Neural progenitor cell (in vitro differentiated cells): ENCODE data around the gene VCAN. TPM values are rescaled to one million over a fixed set of nuclear protein-coding genes. Genes with fewer than 3 reads are reported as not detected.

Experiments
- DNase-seq: peaks from one replicate; pipeline ENCODE4 v3.0.0-alpha.2; 2016; ENCODE audit warnings: low spot score
- H2AFZ ChIP-seq: fragments of 200-600 bp; sonication (generic); replicated peaks from 2 replicates; pipeline ENCODE4 v1.6.1; 2016; ENCODE audit warnings: antibody characterized with exemption
- H3F3A ChIP-seq: fragments of 200-600 bp; sonication (generic); 2 replicates; pipeline ENCODE4 v1.6.1; 2016; ENCODE audit warnings: antibody characterized with exemption, low read depth
- H3K27ac ChIP-seq: fragments of 200-600 bp; sonication (generic); 2 replicates; pipeline ENCODE4 v1.5.1; 2016; ENCODE audit warnings: mild to moderate bottlenecking
- H3K27me3 ChIP-seq: fragments of 200-600 bp; sonication (generic); 2 replicates; pipeline ENCODE4 v1.6.1; 2016; ENCODE audit warnings: mild to moderate bottlenecking, moderate library complexity
- H3K36me3 ChIP-seq: fragments of 200-600 bp; sonication (generic); 2 replicates; pipeline ENCODE4 v1.5.1; 2016
- H3K4me1 ChIP-seq: fragments of 200-600 bp; sonication (generic); 2 replicates; pipeline ENCODE4 v1.6.1; 2016; ENCODE audit warnings: mixed run types
- H3K4me2 ChIP-seq: fragments of 200-600 bp; sonication (generic); 2 replicates; pipeline ENCODE4 v1.6.1; 2016
- H3K4me3 ChIP-seq: fragments of 200-600 bp; sonication (generic); 2 replicates; pipeline ENCODE4 v1.5.1; 2016
- H3K79me2 ChIP-seq: fragments of 200-600 bp; sonication (generic); 2 replicates; pipeline ENCODE4 v1.6.1; 2016; ENCODE audit warnings: low read depth
- H3K9ac ChIP-seq: fragments of 200-600 bp; sonication (generic); 2 replicates; pipeline ENCODE4 v1.6.1; 2016
- H3K9me3 ChIP-seq: fragments of 200-600 bp; sonication (generic); 2 replicates; pipeline ENCODE4 v1.5.1; 2016; ENCODE audit warnings: low read depth
- H4K20me1 ChIP-seq: fragments of 200-600 bp; sonication (generic); 2 replicates; pipeline ENCODE4 v1.6.1; 2016; ENCODE audit warnings: low read depth
- H3K27ac Mint-ChIP-seq: 3 replicates; pipeline ENCODE4 v1.8.0; 2021; ENCODE audit warnings: mixed read lengths
- H3K27me3 Mint-ChIP-seq: 2 replicates; pipeline ENCODE4 v1.8.0; 2022; ENCODE audit warnings: low read depth, mild to moderate bottlenecking, inconsistent platforms, moderate library complexity, mixed read lengths; ENCODE audit not compliant: insufficient read depth
- H3K36me3 Mint-ChIP-seq: 3 replicates; pipeline ENCODE4 v1.8.0; 2021; ENCODE audit warnings: mixed read lengths
- H3K4me1 Mint-ChIP-seq: 3 replicates; pipeline ENCODE4 v1.8.0; 2021; ENCODE audit warnings: mixed read lengths
- H3K4me3 Mint-ChIP-seq: 3 replicates; pipeline ENCODE4 v1.8.0; 2021; ENCODE audit warnings: mild to moderate bottlenecking, moderate library complexity, mixed read lengths
- H3K9me3 Mint-ChIP-seq: 3 replicates; pipeline ENCODE4 v1.8.0; 2020; ENCODE audit warnings: mixed read lengths
- EZH2 ChIP-seq: fragments of 200-600 bp; sonication (generic); IDR thresholded peaks from 2 replicates; pipeline ENCODE4 v1.6.1; 2017; ENCODE audit warnings: antibody characterized with exemption, mild to moderate bottlenecking, moderate library complexity
- EZH2phosphoT487 ChIP-seq: fragments of 200-600 bp; sonication (generic); IDR thresholded peaks from 2 replicates; pipeline ENCODE4 v1.6.1; 2017; ENCODE audit warnings: antibody characterized with exemption
- total RNA-seq: library from RNA; depleted of rRNA; stranded (reverse); fragments of >200 nt; gene quantifications from 2 replicates; pipeline ENCODE4 v1.2.3, GENCODE V29; 2015; ENCODE audit warnings: low replicate concordance
- TF ChIP-seq, protein P1 (sequence below): fragments of 200-600 bp; sonication (generic); IDR thresholded peaks from 2 replicates; pipeline ENCODE4 v1.5.1; 2017; ENCODE audit warnings: antibody characterized with exemption, mild to moderate bottlenecking

The VCAN gene
- total RNA-seq, 1 donor from 2014 or later: 101 TPM

DNA sequence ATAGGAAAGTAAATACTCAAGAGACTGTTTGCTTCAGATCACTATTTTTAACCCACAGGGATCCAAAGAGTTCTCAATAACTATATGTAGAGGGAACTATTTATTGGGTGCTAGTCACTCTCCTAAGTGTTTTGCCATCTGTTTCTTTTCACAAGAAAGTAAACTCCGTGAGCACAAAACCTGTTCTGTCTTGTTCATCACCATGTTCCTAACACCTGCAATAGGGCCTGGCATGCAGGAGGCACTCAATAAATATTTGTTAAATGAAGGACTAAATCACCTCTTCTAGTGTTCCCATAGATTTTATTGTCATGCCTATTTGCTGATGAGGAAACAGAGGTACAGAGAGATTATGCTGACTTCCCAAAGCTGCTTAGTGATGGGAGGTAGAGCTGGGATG is 118.2 kb downstream of the VCAN start:
- H3K9me3 Mint-ChIP-seq: no peaks in the 10 kb centered on the region
- no peaks in the 10 kb centered on the region for H3K4me1 Mint-ChIP-seq
- H3K4me1 ChIP-seq: peaks cover 4% of the 10 kb centered on the region
- H3K27ac ChIP-seq: no peak overlapping the region
- H3K79me2 ChIP-seq: no peaks in the 10 kb centered on the region
- no peak overlapping the region for H3K4me3 ChIP-seq
- no peaks in the 10 kb centered on the region for H3K36me3 Mint-ChIP-seq
- TF ChIP-seq, protein P1, sequence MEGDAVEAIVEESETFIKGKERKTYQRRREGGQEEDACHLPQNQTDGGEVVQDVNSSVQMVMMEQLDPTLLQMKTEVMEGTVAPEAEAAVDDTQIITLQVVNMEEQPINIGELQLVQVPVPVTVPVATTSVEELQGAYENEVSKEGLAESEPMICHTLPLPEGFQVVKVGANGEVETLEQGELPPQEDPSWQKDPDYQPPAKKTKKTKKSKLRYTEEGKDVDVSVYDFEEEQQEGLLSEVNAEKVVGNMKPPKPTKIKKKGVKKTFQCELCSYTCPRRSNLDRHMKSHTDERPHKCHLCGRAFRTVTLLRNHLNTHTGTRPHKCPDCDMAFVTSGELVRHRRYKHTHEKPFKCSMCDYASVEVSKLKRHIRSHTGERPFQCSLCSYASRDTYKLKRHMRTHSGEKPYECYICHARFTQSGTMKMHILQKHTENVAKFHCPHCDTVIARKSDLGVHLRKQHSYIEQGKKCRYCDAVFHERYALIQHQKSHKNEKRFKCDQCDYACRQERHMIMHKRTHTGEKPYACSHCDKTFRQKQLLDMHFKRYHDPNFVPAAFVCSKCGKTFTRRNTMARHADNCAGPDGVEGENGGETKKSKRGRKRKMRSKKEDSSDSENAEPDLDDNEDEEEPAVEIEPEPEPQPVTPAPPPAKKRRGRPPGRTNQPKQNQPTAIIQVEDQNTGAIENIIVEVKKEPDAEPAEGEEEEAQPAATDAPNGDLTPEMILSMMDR: no peak
- no peak for TF ChIP-seq EZH2phosphoT487
- no peak overlapping the region for H3K4me2 ChIP-seq
- H3K36me3 ChIP-seq: no peaks in the 10 kb centered on the region
- H2AFZ ChIP-seq: no peak overlapping the region
- no peak overlapping the region for H3K27ac Mint-ChIP-seq
- no peak overlapping the region for H3K4me3 Mint-ChIP-seq
- no peak for DNase-seq
- H3K9ac ChIP-seq: no peak overlapping the region
- no peaks in the 10 kb centered on the region for H3K9me3 ChIP-seq
- no peaks in the 10 kb centered on the region for H3K27me3 ChIP-seq
- H3F3A ChIP-seq: no peaks in the 10 kb centered on the region
- H4K20me1 ChIP-seq: no peaks in the 10 kb centered on the region
- H3K27me3 Mint-ChIP-seq: no peaks in the 10 kb centered on the region

GRCh38 chr5:83590966-83591365 is 119.4 kb downstream of the VCAN start:
- Histone ChIP-seq H3F3A (no peaks in the 10 kb centered on the region), H3K79me2 (no peaks in the 10 kb centered on the region), H3K27ac (no peak overlapping the region), H3K27me3 (no peaks in the 10 kb centered on the region), H3K4me2 (no peak overlapping the region), H3K4me3 (no peak overlapping the region), H3K9ac (no peak overlapping the region), H4K20me1 (no peaks in the 10 kb centered on the region), H3K36me3 (no peaks in the 10 kb centered on the region), H3K4me1 (no peaks in the 10 kb centered on the region), H3K9me3 (no peaks in the 10 kb centered on the region), H2AFZ (no peak overlapping the region)
- no peaks in the 10 kb centered on the region for H3K27me3 Mint-ChIP-seq
- H3K27ac Mint-ChIP-seq: no peak overlapping the region
- no peak for DNase-seq
- H3K9me3 Mint-ChIP-seq: no peaks in the 10 kb centered on the region
- H3K36me3 Mint-ChIP-seq: no peaks in the 10 kb centered on the region
- H3K4me3 Mint-ChIP-seq: no peak overlapping the region
- no peaks in the 10 kb centered on the region for H3K4me1 Mint-ChIP-seq
- TF ChIP-seq EZH2phosphoT487 (no peak), EZH2 (no peak)
- TF ChIP-seq, protein P1: no peak

GRCh38 chr5:83595217-83595616 is 123.7 kb downstream of the VCAN start:
- no peaks in the 10 kb centered on the region for H4K20me1 ChIP-seq
- no peaks in the 10 kb centered on the region for H3K36me3 Mint-ChIP-seq
- H3F3A ChIP-seq: no peaks in the 10 kb centered on the region

More at GRCh38 chr5:83595217-83595616, 123.7 kb downstream of the VCAN start:
- Mint-ChIP-seq H3K4me1 (no peaks in the 10 kb centered on the region), H3K4me3 (no peak overlapping the region), H3K9me3 (no peaks in the 10 kb centered on the region), H3K27ac (no peak overlapping the region), H3K27me3 (no peaks in the 10 kb centered on the region)
- Histone ChIP-seq H3K9me3 (no peaks in the 10 kb centered on the region), H3K27me3 (no peaks in the 10 kb centered on the region), H3K4me2 (no peak overlapping the region), H3K27ac (no peak overlapping the region), H3K4me3 (no peak overlapping the region), H3K79me2 (no peaks in the 10 kb centered on the region), H3K9ac (no peak overlapping the region), H2AFZ (no peak overlapping the region), H3K36me3 (no peaks in the 10 kb centered on the region), H3K4me1 (no peaks in the 10 kb centered on the region)
- TF ChIP-seq EZH2phosphoT487 (no peak), EZH2 (no peak)
- TF ChIP-seq, protein P1: peak; percentile 22
- DNase-seq: no peak
